ENCODE data around the gene CCDC28A.

DNA sequence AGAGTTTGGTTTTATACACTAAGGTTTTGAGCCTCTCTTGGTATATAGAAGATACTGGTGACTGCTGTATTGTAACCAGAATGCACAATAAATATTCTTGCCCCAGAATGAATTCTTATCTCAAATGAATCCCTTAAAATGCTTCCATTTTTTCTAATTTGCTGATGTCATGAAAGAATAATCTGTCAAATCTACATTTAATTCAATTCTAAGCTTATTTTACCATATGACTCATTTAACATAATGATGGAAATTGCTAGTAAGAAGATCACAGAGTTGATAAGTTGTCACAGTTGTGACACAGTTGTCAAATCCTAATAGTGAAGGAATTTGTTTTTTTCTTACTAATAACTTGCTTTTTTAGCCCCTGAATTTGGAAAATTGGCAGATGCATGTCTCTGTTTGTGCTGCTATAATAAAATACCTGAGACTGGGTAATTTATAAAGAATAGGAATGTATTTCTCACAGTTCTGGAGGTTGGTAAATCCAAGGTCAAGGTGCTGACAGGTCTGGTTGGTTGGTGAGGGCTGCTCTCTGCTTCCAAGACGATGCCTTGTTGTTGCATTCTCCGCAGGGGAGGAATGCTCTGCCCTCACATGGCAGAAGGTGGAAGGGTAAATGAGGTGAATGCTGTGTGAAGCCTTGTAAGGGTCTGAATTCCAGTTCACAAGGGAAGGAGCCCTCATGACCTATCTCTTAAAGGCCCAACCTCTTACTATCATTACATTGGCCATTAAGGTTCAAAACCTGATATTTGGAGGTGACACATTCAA lies 27.0 kb downstream of the CCDC28A start:
- TF ChIP-seq CTCF (conservative IDR thresholded peaks at IDR 0.05): no peak
- TF ChIP-seq EZH2 (IDR thresholded peaks at IDR 0.05; ENCODE audit: low read depth): no peak

Data from PC-9 (cell line).